SH-SY5Y (cell line): ENCODE measurements around the gene HIVEP3.

Experiments
- GATA2 ChIP-seq: IDR thresholded peaks from 2 replicates; pipeline ENCODE4 v1.6.1; 2011; ENCODE audit warnings: mild to moderate bottlenecking, low read depth, low read length
- GATA3 ChIP-seq: IDR thresholded peaks from 2 replicates; pipeline ENCODE4 v1.6.1; 2011; ENCODE audit warnings: low read depth, mild to moderate bottlenecking, low read length, moderate library complexity

GRCh38 chr1:41566274-41566885 is 352.3 kb downstream of the HIVEP3 start:
- TF ChIP-seq GATA3 (no peak), GATA2 (no peak)
